MCF 10A (cell line): ENCODE data around the gene SLC9A4. TPM values are rescaled to one million over a fixed set of nuclear protein-coding genes. Genes with fewer than 3 reads are reported as not detected.

Source experiments
- BruUV-seq: library from RNA; stranded (reverse); fragments of 400-500 nt; replicated peaks from 2 replicates; lab custom pipeline; 2021; lab: Mats Ljungman, UMichigan
- CTCF ChIA-PET: fragments of 300-600 bp; sonication (Branson Sonifier 250); formaldehyde crosslinking; extraction: SDS; loops from one replicate; lab custom pipeline; 2021; ENCODE audit warnings: antibody characterized with exemption, inconsistent platforms; lab: Yijun Ruan, JAX
- POLR2A ChIA-PET: fragments of 300-600, 350-650 bp; sonication (Branson Sonifier 250); formaldehyde crosslinking; extraction: SDS; loops from one replicate; lab custom pipeline; 2020; ENCODE audit warnings: antibody characterized with exemption, inconsistent platforms; lab: Yijun Ruan, JAX
- DNase-seq: peaks from one replicate; pipeline ENCODE4 v3.0.0-alpha.2; 2018; ENCODE audit not compliant: unreplicated experiment
- H3K27ac Mint-ChIP-seq: one replicate; pipeline ENCODE4 v1.8.0; 2022; ENCODE audit warnings: mild to moderate bottlenecking, low read depth, mixed read lengths; ENCODE audit not compliant: unreplicated experiment
- H3K27me3 Mint-ChIP-seq: one replicate; pipeline ENCODE4 v1.8.0; 2022; ENCODE audit warnings: mixed read lengths; ENCODE audit not compliant: insufficient read depth, unreplicated experiment
- H3K36me3 Mint-ChIP-seq: one replicate; pipeline ENCODE4 v1.8.0; 2022; ENCODE audit warnings: mild to moderate bottlenecking, moderate library complexity, mixed read lengths; ENCODE audit not compliant: insufficient read depth, unreplicated experiment
- H3K4me1 Mint-ChIP-seq: one replicate; pipeline ENCODE4 v1.8.0; 2022; ENCODE audit warnings: mixed read lengths; ENCODE audit not compliant: insufficient read depth, unreplicated experiment
- H3K4me3 Mint-ChIP-seq: one replicate; pipeline ENCODE4 v1.8.0; 2022; ENCODE audit warnings: mild to moderate bottlenecking, moderate library complexity, mixed read lengths; ENCODE audit not compliant: unreplicated experiment
- H3K9me3 Mint-ChIP-seq: one replicate; pipeline ENCODE4 v1.8.0; 2022; ENCODE audit warnings: mixed read lengths; ENCODE audit not compliant: unreplicated experiment
- intact Hi-C: fragments of 100-400 bp; cut with micrococcal nuclease; formaldehyde crosslinking; loops from 2 replicates; pipeline ENCODE4 v1.14.1; 2022
- total RNA-seq: library from RNA; stranded (reverse); gene quantifications from 2 replicates; pipeline ENCODE4 v1.2.3, GENCODE V29; 2022
- TF ChIP-seq, protein P1 (sequence below): fragments of 200-600 bp; IDR thresholded peaks from one replicate; pipeline ENCODE4 v1.8.0; 2022; ENCODE audit warnings: antibody characterized with exemption, mild to moderate bottlenecking; ENCODE audit not compliant: unreplicated experiment

Gene SLC9A4
- total RNA-seq, 1 experiment from 2014 or later = 0.07 TPM

DNA sequence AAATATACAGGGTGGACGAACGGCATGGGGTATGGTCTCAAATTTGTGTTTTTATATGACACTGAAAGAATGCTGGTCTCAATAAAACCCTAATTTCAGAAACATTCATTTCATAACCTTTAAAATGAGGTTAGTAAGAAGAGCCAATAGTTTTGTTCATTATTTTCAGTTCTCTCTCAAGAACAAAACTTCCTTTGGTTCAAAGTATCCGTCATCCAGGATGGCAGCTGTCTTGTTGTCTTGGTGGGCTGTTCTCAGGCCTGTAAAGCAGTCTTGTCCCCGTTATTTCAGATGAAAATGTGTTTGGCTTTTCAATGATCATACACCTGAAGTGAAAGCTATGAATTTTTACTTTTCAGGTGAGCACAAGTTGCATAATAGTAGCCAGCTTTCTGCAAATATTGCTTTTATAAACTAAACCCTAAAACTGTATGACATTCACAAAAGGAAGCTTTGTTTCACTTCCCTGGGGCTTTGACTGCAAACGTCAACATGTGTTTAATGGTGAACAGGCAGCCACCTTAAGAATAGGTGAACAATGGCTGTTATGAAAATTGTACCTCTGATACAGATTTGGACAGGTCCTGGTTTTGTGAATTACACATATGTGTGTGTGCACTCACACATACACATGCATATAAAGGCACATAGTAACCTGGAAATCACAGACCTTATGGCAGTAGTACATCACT is 47.4 kb upstream of the SLC9A4 start:
- intact Hi-C loops = no loop called here
- no peaks in the 10 kb centered on the region for H3K9me3 Mint-ChIP-seq
- H3K36me3 Mint-ChIP-seq = peaks cover 6% of the 10 kb centered on the region
- CTCF ChIA-PET = no interaction called here
- H3K27me3 Mint-ChIP-seq = peaks cover 22% of the 10 kb centered on the region
- no peaks in the 10 kb centered on the region for H3K4me1 Mint-ChIP-seq
- POLR2A ChIA-PET = no interaction called here
- no peak overlapping the region for H3K4me3 Mint-ChIP-seq
- TF ChIP-seq, protein P1, sequence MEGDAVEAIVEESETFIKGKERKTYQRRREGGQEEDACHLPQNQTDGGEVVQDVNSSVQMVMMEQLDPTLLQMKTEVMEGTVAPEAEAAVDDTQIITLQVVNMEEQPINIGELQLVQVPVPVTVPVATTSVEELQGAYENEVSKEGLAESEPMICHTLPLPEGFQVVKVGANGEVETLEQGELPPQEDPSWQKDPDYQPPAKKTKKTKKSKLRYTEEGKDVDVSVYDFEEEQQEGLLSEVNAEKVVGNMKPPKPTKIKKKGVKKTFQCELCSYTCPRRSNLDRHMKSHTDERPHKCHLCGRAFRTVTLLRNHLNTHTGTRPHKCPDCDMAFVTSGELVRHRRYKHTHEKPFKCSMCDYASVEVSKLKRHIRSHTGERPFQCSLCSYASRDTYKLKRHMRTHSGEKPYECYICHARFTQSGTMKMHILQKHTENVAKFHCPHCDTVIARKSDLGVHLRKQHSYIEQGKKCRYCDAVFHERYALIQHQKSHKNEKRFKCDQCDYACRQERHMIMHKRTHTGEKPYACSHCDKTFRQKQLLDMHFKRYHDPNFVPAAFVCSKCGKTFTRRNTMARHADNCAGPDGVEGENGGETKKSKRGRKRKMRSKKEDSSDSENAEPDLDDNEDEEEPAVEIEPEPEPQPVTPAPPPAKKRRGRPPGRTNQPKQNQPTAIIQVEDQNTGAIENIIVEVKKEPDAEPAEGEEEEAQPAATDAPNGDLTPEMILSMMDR = no peak
- no peak overlapping the region for H3K27ac Mint-ChIP-seq
- no peak for DNase-seq
- BruUV-seq = no TSS peak

DNA sequence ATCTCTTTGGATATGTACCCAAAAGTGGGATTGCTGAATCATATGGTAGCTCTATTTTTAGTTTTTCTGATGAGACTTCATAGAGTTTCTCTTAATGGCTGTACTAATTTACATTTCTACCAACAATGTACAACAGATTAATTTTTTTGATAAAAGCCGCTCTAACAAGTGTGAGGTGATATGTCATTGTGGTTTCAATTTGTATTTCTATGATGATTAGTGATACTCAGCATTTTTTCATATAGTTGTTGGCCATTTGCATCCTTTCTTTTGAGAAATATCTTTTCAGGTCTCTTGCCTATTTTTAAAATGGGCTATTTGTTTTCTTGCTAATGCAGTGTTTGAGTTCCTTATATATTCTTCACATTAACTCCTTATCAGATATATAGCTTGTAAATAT is 45.8 kb upstream of the SLC9A4 start:
- BruUV-seq = no TSS peak
- CTCF ChIA-PET = interaction anchor here (0.7 to 0.9 kb wide), 2 partner anchors 17 to 40 kb away, joined by 3 read pairs; no protein-coding TSS in a partner anchor
- Mint-ChIP-seq H3K4me3 (no peak overlapping the region), H3K27ac (no peak overlapping the region), H3K9me3 (no peaks in the 10 kb centered on the region), H3K36me3 (peaks cover 2% of the 10 kb centered on the region), H3K27me3 (peaks cover 6% of the 10 kb centered on the region), H3K4me1 (no peaks in the 10 kb centered on the region)
- intact Hi-C loops = no loop called here
- TF ChIP-seq, protein P1 = no peak
- POLR2A ChIA-PET = interaction anchor here (0.7 to 0.9 kb wide), 2 partner anchors 193 to 235 kb away, joined by 4 to 5 read pairs; no protein-coding TSS in a partner anchor
- DNase-seq = no peak

DNA sequence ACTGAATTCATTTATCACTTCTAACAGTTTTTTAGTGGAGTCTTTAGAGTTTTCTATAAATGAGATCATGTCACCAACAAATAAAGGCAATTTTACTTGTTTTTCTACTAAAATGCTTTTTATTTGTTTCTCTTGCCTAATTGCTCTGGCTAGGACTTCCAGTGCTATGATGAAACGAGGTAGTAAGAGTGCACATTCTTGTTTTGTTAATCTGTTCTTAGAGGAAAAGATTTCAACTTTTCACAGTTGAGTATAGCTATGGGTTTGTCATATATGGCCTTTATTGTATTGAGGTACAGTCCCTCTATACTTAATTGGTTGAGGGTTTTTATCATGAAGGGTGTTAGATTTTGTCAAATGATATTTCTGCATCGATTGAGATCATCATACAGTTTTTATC is 44.5 kb upstream of the SLC9A4 start:
- no peaks in the 10 kb centered on the region for H3K36me3 Mint-ChIP-seq
- no TSS peak for BruUV-seq
- TF ChIP-seq, protein P1 = no peak
- intact Hi-C loops = no loop called here
- H3K9me3 Mint-ChIP-seq = no peaks in the 10 kb centered on the region
- no peak overlapping the region for H3K4me3 Mint-ChIP-seq
- ChIA-PET POLR2A (no interaction called here), CTCF (interaction anchor here (0.6 kb wide), 1 partner anchor 10 kb away, joined by 3 read pairs; no protein-coding TSS in a partner anchor)
- H3K27ac Mint-ChIP-seq = no peak overlapping the region
- H3K4me1 Mint-ChIP-seq = no peaks in the 10 kb centered on the region
- no peak for DNase-seq
- no peaks in the 10 kb centered on the region for H3K27me3 Mint-ChIP-seq

DNA sequence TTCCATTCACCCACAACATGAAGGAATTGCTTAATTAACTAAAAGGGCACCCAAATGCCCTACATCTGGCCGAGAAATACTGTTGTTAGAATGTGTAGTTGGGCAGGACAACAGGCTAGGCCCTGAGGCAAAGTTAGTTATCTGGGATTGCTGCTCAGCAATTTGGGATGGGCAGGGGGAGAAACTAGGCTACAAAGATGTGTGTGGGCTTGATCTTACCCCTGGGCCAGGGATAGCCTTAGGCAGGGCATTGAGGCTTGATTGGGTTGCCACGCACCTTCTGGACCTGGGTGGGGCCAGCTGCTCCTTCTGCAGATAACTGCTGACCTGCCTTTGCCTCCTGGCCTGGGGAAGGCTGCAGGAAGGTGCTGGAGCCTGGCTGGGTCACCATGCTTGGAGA is 40.6 kb upstream of the SLC9A4 start:
- CTCF ChIA-PET = interaction anchor here (4.2 kb wide), 1 partner anchor 11 kb away, joined by 20 read pairs; no protein-coding TSS in a partner anchor

More for the DNA sequence above, 40.6 kb upstream of the SLC9A4 start:
- POLR2A ChIA-PET = no interaction called here
- Mint-ChIP-seq H3K4me1 (no peaks in the 10 kb centered on the region), H3K9me3 (no peaks in the 10 kb centered on the region), H3K4me3 (no peak overlapping the region), H3K27ac (no peak overlapping the region), H3K27me3 (no peaks in the 10 kb centered on the region), H3K36me3 (no peaks in the 10 kb centered on the region)
- BruUV-seq = no TSS peak
- TF ChIP-seq, protein P1 = no peak
- no peak for DNase-seq
- intact Hi-C loops = no loop called here
